ENCODE measurements around the gene ANKH.

DNA sequence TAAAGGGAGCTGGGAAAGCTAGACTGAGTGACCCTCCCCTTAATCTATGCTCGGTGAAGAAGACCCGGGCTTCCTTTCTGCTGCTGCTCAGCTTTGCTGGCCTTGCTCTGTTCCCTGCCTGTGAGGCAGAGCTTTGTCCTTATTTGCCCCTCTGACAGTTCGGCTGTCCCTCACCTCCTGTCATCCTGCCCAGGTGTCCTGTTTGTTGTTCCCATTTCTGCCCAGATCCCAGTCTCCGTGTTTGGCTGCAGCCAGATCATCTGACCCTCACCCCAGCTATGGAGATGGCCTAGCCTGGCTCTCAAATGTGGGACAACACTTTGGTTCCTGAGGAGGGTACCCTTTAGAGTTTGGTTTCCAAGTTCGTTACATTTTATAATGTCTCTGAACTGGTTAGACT, 186.8 kb downstream of the ANKH start:
- TF ChIP-seq CTCF (IDR thresholded peaks at IDR 0.05) (no peak), POLR2A (IDR thresholded peaks at IDR 0.05) (no peak)
